Neural progenitor cell (in vitro differentiated cells): ENCODE results near the gene VSIG10L2. TPM values are rescaled to one million over a fixed set of nuclear protein-coding genes. Genes with fewer than 3 reads are reported as not detected.
A peak's percentile ranks its signal among the peaks of the same experiment; 100 is the strongest.
"Not testable (repeated sequence)": the region's sequence is repeated elsewhere in the genome, so short reads cannot be mapped to it uniquely, and the experiment has no call there.

Source experiments
- DNase-seq: peaks from one replicate; pipeline ENCODE4 v3.0.0-alpha.2; 2016; ENCODE audit warnings: low spot score
- H2AFZ ChIP-seq: fragments of 200-600 bp; sonication (generic); replicated peaks from 2 replicates; pipeline ENCODE4 v1.6.1; 2016; ENCODE audit warnings: antibody characterized with exemption
- H3F3A ChIP-seq: fragments of 200-600 bp; sonication (generic); 2 replicates; pipeline ENCODE4 v1.6.1; 2016; ENCODE audit warnings: antibody characterized with exemption, low read depth
- H3K27ac ChIP-seq: fragments of 200-600 bp; sonication (generic); 2 replicates; pipeline ENCODE4 v1.5.1; 2016; ENCODE audit warnings: mild to moderate bottlenecking
- H3K27me3 ChIP-seq: fragments of 200-600 bp; sonication (generic); 2 replicates; pipeline ENCODE4 v1.6.1; 2016; ENCODE audit warnings: mild to moderate bottlenecking, moderate library complexity
- H3K36me3 ChIP-seq: fragments of 200-600 bp; sonication (generic); 2 replicates; pipeline ENCODE4 v1.5.1; 2016
- H3K4me1 ChIP-seq: fragments of 200-600 bp; sonication (generic); 2 replicates; pipeline ENCODE4 v1.6.1; 2016; ENCODE audit warnings: mixed run types
- H3K4me2 ChIP-seq: fragments of 200-600 bp; sonication (generic); 2 replicates; pipeline ENCODE4 v1.6.1; 2016
- H3K4me3 ChIP-seq: fragments of 200-600 bp; sonication (generic); 2 replicates; pipeline ENCODE4 v1.5.1; 2016
- H3K79me2 ChIP-seq: fragments of 200-600 bp; sonication (generic); 2 replicates; pipeline ENCODE4 v1.6.1; 2016; ENCODE audit warnings: low read depth
- H3K9ac ChIP-seq: fragments of 200-600 bp; sonication (generic); 2 replicates; pipeline ENCODE4 v1.6.1; 2016
- H3K9me3 ChIP-seq: fragments of 200-600 bp; sonication (generic); 2 replicates; pipeline ENCODE4 v1.5.1; 2016; ENCODE audit warnings: low read depth
- H4K20me1 ChIP-seq: fragments of 200-600 bp; sonication (generic); 2 replicates; pipeline ENCODE4 v1.6.1; 2016; ENCODE audit warnings: low read depth
- H3K27ac Mint-ChIP-seq: 3 replicates; pipeline ENCODE4 v1.8.0; 2021; ENCODE audit warnings: mixed read lengths
- H3K27me3 Mint-ChIP-seq: 2 replicates; pipeline ENCODE4 v1.8.0; 2022; ENCODE audit warnings: low read depth, mild to moderate bottlenecking, inconsistent platforms, moderate library complexity, mixed read lengths; ENCODE audit not compliant: insufficient read depth
- H3K36me3 Mint-ChIP-seq: 3 replicates; pipeline ENCODE4 v1.8.0; 2021; ENCODE audit warnings: mixed read lengths
- H3K4me1 Mint-ChIP-seq: 3 replicates; pipeline ENCODE4 v1.8.0; 2021; ENCODE audit warnings: mixed read lengths
- H3K4me3 Mint-ChIP-seq: 3 replicates; pipeline ENCODE4 v1.8.0; 2021; ENCODE audit warnings: mild to moderate bottlenecking, moderate library complexity, mixed read lengths
- H3K9me3 Mint-ChIP-seq: 3 replicates; pipeline ENCODE4 v1.8.0; 2020; ENCODE audit warnings: mixed read lengths
- EZH2 ChIP-seq: fragments of 200-600 bp; sonication (generic); IDR thresholded peaks from 2 replicates; pipeline ENCODE4 v1.6.1; 2017; ENCODE audit warnings: antibody characterized with exemption, mild to moderate bottlenecking, moderate library complexity
- EZH2phosphoT487 ChIP-seq: fragments of 200-600 bp; sonication (generic); IDR thresholded peaks from 2 replicates; pipeline ENCODE4 v1.6.1; 2017; ENCODE audit warnings: antibody characterized with exemption
- total RNA-seq: library from RNA; depleted of rRNA; stranded (reverse); fragments of >200 nt; gene quantifications from 2 replicates; pipeline ENCODE4 v1.2.3, GENCODE V29; 2015; ENCODE audit warnings: low replicate concordance
- TF ChIP-seq, protein P1 (sequence below): fragments of 200-600 bp; sonication (generic); IDR thresholded peaks from 2 replicates; pipeline ENCODE4 v1.5.1; 2017; ENCODE audit warnings: antibody characterized with exemption, mild to moderate bottlenecking

The VSIG10L2 gene
- total RNA-seq, 1 donor from 2014 or later: not detected

DNA sequence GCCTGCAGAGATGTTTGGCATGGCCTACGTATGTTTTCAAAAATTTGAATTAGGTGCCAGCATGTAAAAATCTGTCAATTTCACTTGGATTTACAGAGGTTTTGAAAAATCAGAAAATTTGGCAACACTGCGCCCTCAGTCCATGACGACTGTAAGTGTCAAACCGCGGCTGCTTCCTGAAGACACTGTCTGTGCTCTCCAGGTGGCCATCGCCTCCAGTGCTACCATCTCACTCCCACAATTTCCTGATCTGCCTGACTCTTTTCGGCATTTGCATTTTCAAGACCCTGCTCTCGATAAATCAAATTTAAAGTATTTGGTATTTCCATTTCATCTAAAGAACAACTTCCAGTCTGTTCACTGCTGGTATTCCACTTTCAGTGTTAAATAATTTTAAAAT, 34.6 kb downstream of the VSIG10L2 start:
- no peak overlapping the region for H2AFZ ChIP-seq
- no peaks in the 10 kb centered on the region for H3K27me3 ChIP-seq
- TF ChIP-seq EZH2: no peak
- no peak for TF ChIP-seq EZH2phosphoT487
- TF ChIP-seq, protein P1, sequence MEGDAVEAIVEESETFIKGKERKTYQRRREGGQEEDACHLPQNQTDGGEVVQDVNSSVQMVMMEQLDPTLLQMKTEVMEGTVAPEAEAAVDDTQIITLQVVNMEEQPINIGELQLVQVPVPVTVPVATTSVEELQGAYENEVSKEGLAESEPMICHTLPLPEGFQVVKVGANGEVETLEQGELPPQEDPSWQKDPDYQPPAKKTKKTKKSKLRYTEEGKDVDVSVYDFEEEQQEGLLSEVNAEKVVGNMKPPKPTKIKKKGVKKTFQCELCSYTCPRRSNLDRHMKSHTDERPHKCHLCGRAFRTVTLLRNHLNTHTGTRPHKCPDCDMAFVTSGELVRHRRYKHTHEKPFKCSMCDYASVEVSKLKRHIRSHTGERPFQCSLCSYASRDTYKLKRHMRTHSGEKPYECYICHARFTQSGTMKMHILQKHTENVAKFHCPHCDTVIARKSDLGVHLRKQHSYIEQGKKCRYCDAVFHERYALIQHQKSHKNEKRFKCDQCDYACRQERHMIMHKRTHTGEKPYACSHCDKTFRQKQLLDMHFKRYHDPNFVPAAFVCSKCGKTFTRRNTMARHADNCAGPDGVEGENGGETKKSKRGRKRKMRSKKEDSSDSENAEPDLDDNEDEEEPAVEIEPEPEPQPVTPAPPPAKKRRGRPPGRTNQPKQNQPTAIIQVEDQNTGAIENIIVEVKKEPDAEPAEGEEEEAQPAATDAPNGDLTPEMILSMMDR: no peak
- H3K9ac ChIP-seq: no peak overlapping the region
- no peaks in the 10 kb centered on the region for H3K9me3 ChIP-seq
- peaks cover 13% of the 10 kb centered on the region for H3K4me1 ChIP-seq
- Mint-ChIP-seq H3K27me3 (no peaks in the 10 kb centered on the region), H3K4me1 (peaks cover 37% of the 10 kb centered on the region), H3K9me3 (no peaks in the 10 kb centered on the region), H3K4me3 (no peak overlapping the region), H3K27ac (no peak overlapping the region), H3K36me3 (peaks cover 67% of the 10 kb centered on the region)
- no peaks in the 10 kb centered on the region for H3K79me2 ChIP-seq
- peak overlapping the region; percentile 13 for H3K4me2 ChIP-seq
- peaks cover 6% of the 10 kb centered on the region for H3K36me3 ChIP-seq
- DNase-seq: peak; percentile 12
- H3F3A ChIP-seq: peaks cover 5% of the 10 kb centered on the region
- H4K20me1 ChIP-seq: peaks cover 4% of the 10 kb centered on the region
- no peak overlapping the region for H3K4me3 ChIP-seq
- H3K27ac ChIP-seq: peak overlapping the region; percentile 53

DNA sequence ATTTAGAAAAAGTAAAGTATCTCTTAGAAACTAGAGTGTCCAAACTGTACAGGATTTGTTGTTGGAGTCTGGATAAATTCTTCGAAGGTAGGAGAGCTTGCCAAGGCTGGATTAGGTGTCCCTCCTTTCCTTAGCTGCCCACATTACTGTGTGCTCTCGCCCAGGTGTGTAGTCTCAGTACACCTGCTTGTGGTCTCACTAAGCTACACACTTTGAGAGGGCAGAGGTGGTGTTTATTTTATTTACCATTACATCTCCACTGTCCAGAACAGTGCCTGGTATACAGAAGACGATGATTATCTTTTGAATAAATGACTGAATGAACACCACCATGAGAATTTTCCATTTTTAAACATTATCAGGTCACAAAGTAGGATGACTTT, 36.5 kb downstream of the VSIG10L2 start:
- Histone ChIP-seq H4K20me1 (peaks cover 4% of the 10 kb centered on the region), H3K4me3 (no peak overlapping the region), H3K36me3 (no peaks in the 10 kb centered on the region), H3K9ac (no peak overlapping the region), H3K4me2 (no peak overlapping the region), H2AFZ (no peak overlapping the region), H3K9me3 (no peaks in the 10 kb centered on the region), H3K4me1 (peaks cover 13% of the 10 kb centered on the region), H3K27ac (no peak overlapping the region), H3F3A (peaks cover 5% of the 10 kb centered on the region), H3K79me2 (no peaks in the 10 kb centered on the region), H3K27me3 (no peaks in the 10 kb centered on the region)
- Mint-ChIP-seq H3K9me3 (no peaks in the 10 kb centered on the region), H3K4me3 (no peak overlapping the region), H3K36me3 (peaks cover 67% of the 10 kb centered on the region), H3K27ac (no peak overlapping the region), H3K4me1 (peaks cover 37% of the 10 kb centered on the region), H3K27me3 (no peaks in the 10 kb centered on the region)
- DNase-seq: no peak
- TF ChIP-seq EZH2phosphoT487 (no peak), EZH2 (no peak)
- TF ChIP-seq, protein P1: no peak

DNA sequence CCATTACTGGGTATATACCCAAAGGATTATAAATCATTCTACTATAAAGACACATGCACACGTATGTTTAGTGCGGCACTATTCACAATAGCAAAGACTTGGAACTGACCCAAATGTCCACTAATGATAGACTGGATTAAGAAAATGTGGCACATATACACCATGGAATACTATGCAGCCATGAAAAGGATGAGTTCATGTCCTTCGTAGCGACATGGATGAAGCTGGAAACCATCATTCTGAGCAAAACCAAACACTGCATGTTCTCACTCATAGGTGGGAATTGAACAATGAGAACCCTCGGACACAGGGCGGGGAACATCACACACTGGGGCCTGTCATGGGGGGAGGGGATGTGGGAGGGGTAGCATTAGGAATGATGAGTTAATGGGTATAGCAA, 40.1 kb downstream of the VSIG10L2 start:
- H3K27ac Mint-ChIP-seq, DNase-seq, H3K4me2 ChIP-seq, H2AFZ ChIP-seq, H3K79me2 ChIP-seq, H3K4me1 ChIP-seq, H3K9me3 ChIP-seq, H3K27me3 ChIP-seq, H3K9ac ChIP-seq, H3K36me3 ChIP-seq, H3K4me3 Mint-ChIP-seq, H3K9me3 Mint-ChIP-seq, H4K20me1 ChIP-seq, H3K27ac ChIP-seq, H3K27me3 Mint-ChIP-seq, H3K4me3 ChIP-seq, H3F3A ChIP-seq: not testable (repeated sequence)
- H3K36me3 Mint-ChIP-seq: peaks cover 67% of the 10 kb centered on the region
- peaks cover 15% of the 10 kb centered on the region for H3K4me1 Mint-ChIP-seq

DNA sequence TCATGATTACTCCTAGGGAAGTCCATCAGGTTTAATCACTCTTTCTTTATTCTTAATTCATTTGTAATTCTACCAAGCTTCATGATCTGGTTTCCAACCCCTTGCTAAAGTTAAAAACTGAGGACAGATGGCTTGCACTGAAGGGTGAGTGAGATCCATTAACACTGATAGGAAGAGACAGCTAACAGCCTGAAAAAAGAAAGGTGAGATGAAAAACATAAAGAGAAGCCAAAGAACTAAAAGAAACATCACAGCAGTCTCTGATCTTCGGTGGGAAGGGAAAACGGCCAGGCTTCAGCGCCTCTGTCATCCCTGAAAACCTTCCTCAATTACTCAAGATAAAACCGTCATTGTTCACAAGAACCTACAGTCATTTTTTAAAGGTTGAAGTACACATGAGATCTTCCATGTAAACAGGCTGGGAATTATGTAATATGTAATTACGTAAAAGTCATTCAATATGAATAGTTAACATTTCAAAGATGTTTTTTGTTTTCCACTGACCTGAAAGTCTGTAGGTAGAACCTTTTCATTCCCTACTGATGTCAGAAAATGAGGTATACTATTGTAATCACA, 41.3 kb downstream of the VSIG10L2 start:
- Mint-ChIP-seq H3K36me3 (peaks cover 66% of the 10 kb centered on the region), H3K9me3 (no peaks in the 10 kb centered on the region), H3K27me3 (no peaks in the 10 kb centered on the region), H3K4me1 (peaks cover 13% of the 10 kb centered on the region), H3K4me3 (no peak overlapping the region), H3K27ac (no peak overlapping the region)
- Histone ChIP-seq H4K20me1 (no peaks in the 10 kb centered on the region), H3F3A (no peaks in the 10 kb centered on the region), H3K27me3 (no peaks in the 10 kb centered on the region), H3K36me3 (no peaks in the 10 kb centered on the region), H3K4me3 (no peak overlapping the region), H2AFZ (no peak overlapping the region), H3K4me1 (peaks cover 12% of the 10 kb centered on the region), H3K4me2 (no peak overlapping the region), H3K79me2 (no peaks in the 10 kb centered on the region), H3K27ac (no peak overlapping the region), H3K9me3 (no peaks in the 10 kb centered on the region), H3K9ac (no peak overlapping the region)
- TF ChIP-seq, protein P1: no peak
- no peak for TF ChIP-seq EZH2phosphoT487
- TF ChIP-seq EZH2: no peak
- no peak for DNase-seq
